Measurements from ENCODE around the gene SIRT6.

GRCh38 chr19:4174213-4174894, 8.0 kb downstream of the SIRT6 start:
- no peak for TF ChIP-seq CTCF (IDR thresholded peaks at IDR 0.05; ENCODE audit: poor library complexity, severe bottlenecking)
- TF ChIP-seq MXI1 (conservative IDR thresholded peaks at IDR 0.05; ENCODE audit: poor library complexity, severe bottlenecking), result no peak
- TF ChIP-seq RAD21 (conservative IDR thresholded peaks at IDR 0.05), result no peak
- TF ChIP-seq POLR2AphosphoS5 (IDR thresholded peaks at IDR 0.05), result no peak
- TF ChIP-seq EZH2 (IDR thresholded peaks at IDR 0.05; ENCODE audit: borderline replicate concordance, insufficient read depth, low read length, poor library complexity, severe bottlenecking), result no peak
